Skeletal muscle tissue (tissue), 4 donors: Measurements from ENCODE around the gene KRT8. TPM values are rescaled to one million over a fixed set of nuclear protein-coding genes. Genes with fewer than 3 reads are reported as not detected.
"Not testable (repeated sequence)": the region's sequence is repeated elsewhere in the genome, so short reads cannot be mapped to it uniquely, and the experiment has no call there.

Experiments used
- H3K27ac ChIP-seq: one replicate; pipeline ENCODE4 v1.7.0; 2013; ENCODE audit warnings: mild to moderate bottlenecking, low read depth, low read length, inconsistent platforms
- H3K27me3 ChIP-seq, 3 donors: one replicate each; pipeline ENCODE4 v1.7.0; 2013; ENCODE audit warnings: low read length in 3 of 3; ENCODE audit not compliant: control insufficient read depth in 3 of 3, insufficient read depth in 3 of 3
- H3K36me3 ChIP-seq, 3 donors: one replicate each; pipeline ENCODE4 v1.7.0; 2013; ENCODE audit warnings: low read length in 3 of 3; ENCODE audit not compliant: control insufficient read depth in 3 of 3, insufficient read depth in 3 of 3
- H3K4me1 ChIP-seq, 3 donors: one replicate each; pipeline ENCODE4 v1.7.0; 2013; ENCODE audit warnings: low read length in 3 of 3, mild to moderate bottlenecking in 3 of 3; ENCODE audit not compliant: control insufficient read depth in 3 of 3, insufficient read depth in 3 of 3
- H3K4me3 ChIP-seq, 3 donors: one replicate each; pipeline ENCODE4 v1.7.0; 2013; ENCODE audit warnings: low read length in 3 of 3
- H3K9ac ChIP-seq, 3 donors: one replicate each; pipeline ENCODE4 v1.7.0; 2013; ENCODE audit warnings: low read length in 3 of 3, mild to moderate bottlenecking in 3 of 3, moderate library complexity in 2 of 3, low read depth in 1 of 3
- H3K9me3 ChIP-seq, 3 donors: one replicate each; pipeline ENCODE4 v1.7.0; 2013; ENCODE audit warnings: low read length in 3 of 3; ENCODE audit not compliant: control insufficient read depth in 3 of 3
- total RNA-seq: library from RNA; depleted of rRNA; stranded (reverse); fragments of >200 nt; gene quantifications from one replicate; pipeline ENCODE4 v1.2.3, GENCODE V29; 2014
- donor health status: Osteomylitis.

Gene KRT8
- total RNA-seq, 1 donor from 2014 or later = 1.6 TPM

DNA sequence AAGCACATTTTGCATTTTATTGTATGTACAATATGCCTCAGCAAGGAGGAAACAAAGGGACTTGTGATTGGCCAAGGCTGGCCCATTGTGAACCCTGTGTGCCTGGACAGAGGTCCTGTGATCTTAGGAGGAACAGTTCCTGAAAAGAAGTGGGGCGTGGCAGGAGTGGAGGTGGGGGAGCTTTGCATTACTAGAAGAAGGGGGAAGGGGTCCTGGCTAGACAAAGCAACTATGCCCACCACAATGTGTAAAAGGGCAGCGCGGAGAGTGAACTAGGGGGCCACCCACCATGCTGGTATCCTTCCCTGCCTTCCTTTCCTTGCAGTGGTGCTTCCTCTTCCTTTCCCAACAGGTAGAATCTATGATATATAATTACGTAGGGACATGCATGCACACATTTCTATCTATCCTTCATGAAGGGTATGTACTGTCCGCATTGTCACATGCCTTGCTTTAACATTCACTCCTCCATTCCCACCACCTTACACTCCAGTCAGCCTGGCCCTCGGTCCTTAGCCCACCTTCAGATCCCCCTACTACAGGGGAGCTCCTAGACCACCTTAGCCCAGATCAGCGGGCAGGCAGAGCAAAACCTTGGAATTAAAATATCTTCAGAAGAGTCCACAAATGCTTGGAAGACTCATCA, 12.5 kb downstream of the KRT8 start:
- Histone ChIP-seq H3K27me3 (peaks cover 0 to 8% (median 6%) of the 10 kb centered on the region in 3 donors), H3K36me3 (no peaks in the 10 kb centered on the region), H3K27ac (no peak overlapping the region), H3K9me3 (no peaks in the 10 kb centered on the region), H3K4me3 (no peak overlapping the region), H3K9ac (no peak overlapping the region), H3K4me1 (no peaks in the 10 kb centered on the region)

DNA sequence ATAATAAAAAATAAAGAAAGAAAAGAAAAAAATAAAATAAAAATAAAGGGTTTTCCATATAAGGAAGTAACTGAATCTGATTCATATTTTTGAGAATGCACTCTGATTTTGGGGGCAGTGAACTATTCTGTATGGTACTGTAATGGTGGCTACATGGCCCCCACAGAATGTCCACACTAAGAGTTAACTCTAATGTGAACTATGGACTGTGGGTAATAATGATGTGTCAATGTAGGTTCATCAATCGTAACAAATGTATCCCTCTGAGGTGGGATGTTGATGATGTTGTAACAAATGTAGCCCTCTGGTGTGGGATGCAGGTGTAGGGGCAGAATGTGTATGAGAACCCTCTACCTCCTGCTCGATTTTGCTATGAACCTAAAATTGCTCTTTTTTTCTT, 13.8 kb downstream of the KRT8 start:
- Histone ChIP-seq H3K27me3 (peaks cover 0 to 6% (median 4%) of the 10 kb centered on the region in 3 donors), H3K4me3 (no peak overlapping the region), H3K27ac (no peak overlapping the region), H3K4me1 (no peaks in the 10 kb centered on the region), H3K9ac (no peak overlapping the region), H3K36me3 (no peaks in the 10 kb centered on the region), H3K9me3 (no peaks in the 10 kb centered on the region)

DNA sequence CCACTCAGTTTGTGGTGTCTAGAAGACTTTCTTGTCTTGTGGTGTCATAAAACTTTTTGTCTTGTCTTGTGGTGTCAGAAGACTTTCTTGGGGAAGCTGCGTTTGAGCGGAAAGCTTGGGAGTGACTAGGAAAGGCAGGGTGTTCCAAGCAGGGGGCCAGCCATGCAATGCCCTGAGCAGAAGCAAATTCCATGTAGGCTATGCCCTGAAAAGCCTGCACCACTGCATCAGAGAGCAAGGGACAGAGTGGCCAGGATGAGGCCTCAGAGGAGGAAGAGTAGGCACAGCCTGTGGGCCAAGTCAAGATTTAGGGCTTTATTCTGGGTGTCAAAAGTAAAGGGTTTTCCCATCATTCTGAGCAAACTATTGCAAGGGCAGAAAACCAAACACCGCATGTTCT, 14.5 kb downstream of the KRT8 start:
- Histone ChIP-seq H3K36me3 (no peaks in the 10 kb centered on the region), H3K9ac (no peak overlapping the region), H3K9me3 (no peaks in the 10 kb centered on the region), H3K4me1 (no peaks in the 10 kb centered on the region), H3K27me3 (peaks cover 0 to 6% (median 4%) of the 10 kb centered on the region in 3 donors), H3K27ac (no peak overlapping the region), H3K4me3 (no peak overlapping the region)

DNA sequence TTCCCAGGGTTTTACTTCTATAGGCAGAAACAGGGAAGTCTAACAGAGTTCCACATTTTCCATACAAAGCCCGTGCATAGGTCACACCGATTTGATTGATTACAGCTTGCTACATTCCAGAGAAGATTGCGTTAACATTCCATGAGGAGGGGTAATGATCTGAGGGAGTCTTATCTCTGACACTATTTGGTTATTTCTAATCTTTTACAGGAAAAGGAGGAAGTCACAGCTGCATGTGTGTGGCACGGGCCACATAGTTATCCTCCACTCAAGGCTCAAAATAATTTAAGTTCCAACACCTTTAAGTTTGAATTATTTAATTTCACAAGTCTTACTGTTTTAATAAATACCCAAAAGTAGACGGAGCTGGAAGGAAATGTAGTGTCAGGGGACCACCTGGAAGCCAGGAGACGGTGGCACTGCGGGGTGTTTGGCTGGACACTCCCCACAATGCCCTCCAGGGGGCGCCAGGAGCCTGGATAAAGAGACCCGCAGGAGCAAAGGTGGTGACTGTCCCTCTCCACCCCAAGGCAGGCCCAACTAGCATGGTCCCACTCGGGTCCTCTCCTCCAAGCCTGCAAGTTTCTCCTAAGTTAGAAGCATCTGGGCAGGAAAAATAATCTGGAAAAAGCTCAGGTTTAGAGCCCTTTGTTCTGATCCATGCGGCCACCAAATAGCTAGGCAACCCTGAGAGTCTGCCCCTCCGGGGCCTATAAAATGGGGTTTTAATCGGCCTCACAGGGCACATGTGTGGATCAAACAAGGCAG, 20.2 kb downstream of the KRT8 start:
- Histone ChIP-seq H3K9ac (no peak overlapping the region), H3K27me3 (peaks cover 3 to 4% (median 4%) of the 10 kb centered on the region in 3 donors), H3K4me1 (peaks cover 2 to 6% (median 4%) of the 10 kb centered on the region in 3 donors), H3K4me3 (no peak overlapping the region), H3K9me3 (no peaks in the 10 kb centered on the region), H3K27ac (no peak overlapping the region), H3K36me3 (no peaks in the 10 kb centered on the region)

DNA sequence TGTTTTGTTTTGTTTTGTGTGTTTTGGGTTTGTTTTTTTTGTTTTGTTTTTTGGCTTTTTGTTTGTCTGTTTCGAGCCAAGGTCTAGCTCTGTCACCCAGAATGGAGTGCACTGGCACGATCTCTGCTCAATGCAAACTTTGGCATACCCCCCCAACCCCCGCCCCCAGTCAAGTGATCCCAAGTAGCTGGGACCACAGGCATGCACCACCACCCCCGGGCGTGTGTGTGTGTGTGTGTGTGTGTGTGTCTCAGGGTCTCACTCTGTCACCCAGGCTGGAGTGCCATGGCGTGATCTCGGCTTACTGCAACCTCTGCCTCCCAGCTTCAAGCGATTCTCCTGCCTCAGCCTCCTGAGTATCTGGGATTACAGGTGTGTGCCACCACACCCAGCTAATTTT, 24.4 kb downstream of the KRT8 start:
- not testable (repeated sequence) for H3K4me3 ChIP-seq, H3K27me3 ChIP-seq, H3K9ac ChIP-seq, H3K36me3 ChIP-seq, H3K27ac ChIP-seq, H3K9me3 ChIP-seq
- peaks cover 4 to 12% (median 11%) of the 10 kb centered on the region in 3 donors for H3K4me1 ChIP-seq

DNA sequence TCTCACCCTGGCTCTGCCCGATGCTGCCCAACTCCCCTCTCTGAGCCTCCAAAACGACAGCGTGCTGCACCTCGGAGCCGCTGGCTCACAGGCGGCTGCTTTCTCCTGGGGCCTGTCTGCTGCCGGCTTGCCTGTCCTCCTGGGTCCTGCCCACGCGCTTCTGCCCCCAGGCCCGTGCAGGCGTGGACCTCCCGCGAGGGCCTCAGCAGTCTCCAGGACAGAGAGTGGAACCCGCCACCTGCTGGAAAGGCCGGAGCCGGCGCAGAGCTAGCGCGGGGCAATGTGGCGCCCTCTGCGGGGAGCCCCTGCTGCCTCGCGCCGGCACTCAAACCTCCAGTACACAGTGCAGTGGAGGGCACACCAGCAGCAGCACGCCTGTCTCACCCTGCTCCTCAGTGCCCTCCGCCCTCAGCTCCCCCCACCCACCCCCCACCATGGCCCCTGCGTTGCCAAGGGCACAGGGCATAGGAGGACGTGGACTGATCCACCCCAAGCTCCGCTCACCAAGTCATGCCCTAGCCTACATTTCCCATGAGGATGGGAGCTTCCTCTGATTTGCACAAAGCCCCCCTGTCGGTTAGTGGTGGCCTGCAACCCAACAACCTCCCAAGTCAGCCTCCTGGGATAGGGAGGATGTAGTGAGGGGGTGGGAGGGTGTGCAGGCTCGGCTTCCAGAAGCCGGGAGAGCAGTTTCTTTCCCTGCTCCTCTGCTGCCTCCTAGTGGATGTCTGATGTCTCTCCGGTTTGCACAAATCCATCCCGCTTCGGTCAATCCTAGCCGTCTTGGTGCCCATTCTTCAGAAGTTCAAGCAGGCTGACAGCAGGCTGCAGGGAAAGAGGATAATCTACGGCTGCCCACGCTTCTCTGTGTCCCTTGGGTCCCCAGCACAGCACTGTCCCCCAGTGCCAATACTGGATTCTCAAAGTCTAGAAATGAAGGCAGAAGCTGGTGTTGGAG, 25.2 kb downstream of the KRT8 start:
- no peaks in the 10 kb centered on the region for H3K36me3 ChIP-seq
- H3K27ac ChIP-seq = no peak overlapping the region
- H3K9me3 ChIP-seq = no peaks in the 10 kb centered on the region
- peak overlapping the region in 1 of 3 donors; percentile 50 for H3K9ac ChIP-seq
- peaks cover 3 to 4% (median 4%) of the 10 kb centered on the region in 3 donors for H3K27me3 ChIP-seq
- peaks cover 6 to 17% (median 12%) of the 10 kb centered on the region in 3 donors for H3K4me1 ChIP-seq
- peak overlapping the region; percentile 42 to 62 (median 45) for H3K4me3 ChIP-seq

DNA sequence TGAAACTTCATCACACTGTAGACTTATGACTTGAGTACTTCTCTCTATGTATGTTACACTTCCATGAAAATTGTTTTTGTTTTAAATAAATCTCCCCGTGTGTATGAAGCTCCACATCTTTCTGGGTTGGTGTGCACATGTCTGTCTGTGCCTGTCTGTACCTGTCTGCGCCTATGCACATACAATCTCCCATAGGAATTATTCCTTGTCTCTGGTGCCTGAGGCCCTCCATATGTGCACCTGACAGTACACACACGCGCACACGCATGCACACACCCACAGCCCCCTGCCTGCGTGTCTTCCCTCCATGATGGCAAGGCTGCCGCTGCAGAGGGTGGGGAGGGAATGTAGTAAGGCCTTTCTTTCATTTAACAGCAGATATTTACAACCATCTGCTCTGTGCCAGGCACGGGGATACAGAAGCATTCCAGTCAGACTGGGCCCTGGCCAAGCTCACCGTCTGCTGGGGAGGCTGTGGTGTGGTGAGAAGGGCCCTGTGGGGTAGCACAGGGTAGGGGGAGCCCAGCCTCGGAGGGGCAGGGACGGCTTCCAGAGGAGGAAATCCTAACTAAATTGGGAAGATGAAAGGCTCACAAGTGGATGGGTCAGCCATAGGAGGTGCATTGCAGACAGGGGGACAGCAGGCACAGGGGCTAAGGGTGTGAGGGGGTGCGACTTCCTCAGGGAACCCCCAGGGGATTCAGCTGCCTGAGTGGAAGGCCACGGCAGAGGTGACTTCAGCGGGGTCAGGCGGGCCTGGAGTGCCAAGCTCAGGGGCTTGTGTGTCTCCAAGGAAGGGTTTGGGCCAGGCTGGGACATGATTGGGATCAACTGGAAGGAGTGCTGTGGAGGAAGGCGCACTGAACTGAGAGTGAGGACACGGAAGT, 26.1 kb downstream of the KRT8 start:
- Histone ChIP-seq H3K27me3 (peaks cover 3 to 4% (median 4%) of the 10 kb centered on the region in 3 donors), H3K4me3 (no peak overlapping the region), H3K27ac (no peak overlapping the region), H3K9ac (no peak overlapping the region), H3K36me3 (no peaks in the 10 kb centered on the region), H3K4me1 (peaks cover 12 to 22% (median 19%) of the 10 kb centered on the region in 3 donors), H3K9me3 (no peaks in the 10 kb centered on the region)

DNA sequence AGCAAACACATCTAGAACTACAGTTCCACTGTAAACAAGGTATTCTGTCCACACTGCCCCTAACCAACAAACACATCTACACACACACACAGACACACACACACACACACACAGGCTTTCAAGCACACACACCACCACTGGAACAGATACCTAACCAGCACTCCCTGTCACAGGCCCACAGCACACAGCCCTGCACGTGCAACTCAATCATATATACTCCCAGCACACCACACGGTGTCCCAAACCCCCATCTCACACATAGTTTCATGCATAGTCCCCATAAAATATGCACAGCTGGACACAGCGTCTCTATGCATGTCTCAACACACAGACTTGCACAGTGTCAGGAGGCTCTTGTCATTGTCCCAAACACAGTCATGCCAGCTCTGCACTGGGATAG, 27.6 kb downstream of the KRT8 start:
- Histone ChIP-seq H3K27ac (no peak overlapping the region), H3K9me3 (no peaks in the 10 kb centered on the region), H3K27me3 (peaks cover 4 to 5% (median 4%) of the 10 kb centered on the region in 3 donors), H3K4me3 (no peak overlapping the region), H3K36me3 (no peaks in the 10 kb centered on the region), H3K4me1 (peaks cover 15 to 26% (median 24%) of the 10 kb centered on the region in 3 donors), H3K9ac (no peak overlapping the region)

DNA sequence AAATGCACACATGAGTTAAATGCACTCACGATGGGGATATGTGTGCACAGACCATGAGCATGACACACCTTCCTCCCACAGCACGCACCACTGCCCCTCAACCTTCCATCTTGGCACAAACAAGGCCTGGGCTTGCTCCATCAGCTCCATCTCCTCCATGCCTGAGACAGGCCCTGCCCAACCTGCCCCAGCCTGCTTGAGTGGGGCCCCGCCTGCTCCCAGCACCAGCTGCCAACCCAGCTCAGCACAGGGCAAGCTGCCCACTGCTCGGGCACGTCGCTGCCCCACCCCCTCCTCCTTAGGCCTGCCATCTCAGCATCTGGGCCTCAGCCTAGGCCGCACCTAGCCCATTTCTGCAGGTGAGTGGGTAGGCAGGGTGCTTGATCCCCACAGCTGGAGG, 28.5 kb downstream of the KRT8 start:
- H3K27me3 ChIP-seq = peaks cover 4% of the 10 kb centered on the region in 3 donors
- no peak overlapping the region for H3K4me3 ChIP-seq
- no peaks in the 10 kb centered on the region for H3K9me3 ChIP-seq
- no peak overlapping the region for H3K9ac ChIP-seq
- H3K27ac ChIP-seq = no peak overlapping the region
- H3K36me3 ChIP-seq = no peaks in the 10 kb centered on the region
- H3K4me1 ChIP-seq = peaks cover 21 to 26% (median 24%) of the 10 kb centered on the region in 3 donors
